Posterior vena cava (tissue), 2 donors: ENCODE results near the gene TLCD3B. TPM values are rescaled to one million over a fixed set of nuclear protein-coding genes. Genes with fewer than 3 reads are reported as not detected.
"Not testable (repeated sequence)": the region's sequence is repeated elsewhere in the genome, so short reads cannot be mapped to it uniquely, and the experiment has no call there.

ENCODE experiments used
- DNase-seq: peaks from one replicate; pipeline ENCODE4 v3.0.0-alpha.2; 2020; ENCODE audit warnings: low spot score
- intact Hi-C, 2 donors: fragments of 100-400 bp; cut with DNase I; formaldehyde crosslinking; loops; one replicate each; pipeline versions ENCODE4 v1.14.1 to v1.14.2; 2022 to 2023
- total RNA-seq, 2 donors: library from RNA; stranded (reverse); fragmentation: NEBNext Ultra II Directional; extraction: Animal tissue kit (Norgen Biotek cat#: 25700); gene quantifications; one replicate each; pipeline ENCODE4 v1.2.1, GENCODE V29; 2021
- donor health status: DM: yes; HTN: yes; CAD: no.
- donor health status: DM: yes; HTN: yes; CAD: no.

TLCD3B gene
- total RNA-seq, 2 donors from 2014 or later = not detected

DNA sequence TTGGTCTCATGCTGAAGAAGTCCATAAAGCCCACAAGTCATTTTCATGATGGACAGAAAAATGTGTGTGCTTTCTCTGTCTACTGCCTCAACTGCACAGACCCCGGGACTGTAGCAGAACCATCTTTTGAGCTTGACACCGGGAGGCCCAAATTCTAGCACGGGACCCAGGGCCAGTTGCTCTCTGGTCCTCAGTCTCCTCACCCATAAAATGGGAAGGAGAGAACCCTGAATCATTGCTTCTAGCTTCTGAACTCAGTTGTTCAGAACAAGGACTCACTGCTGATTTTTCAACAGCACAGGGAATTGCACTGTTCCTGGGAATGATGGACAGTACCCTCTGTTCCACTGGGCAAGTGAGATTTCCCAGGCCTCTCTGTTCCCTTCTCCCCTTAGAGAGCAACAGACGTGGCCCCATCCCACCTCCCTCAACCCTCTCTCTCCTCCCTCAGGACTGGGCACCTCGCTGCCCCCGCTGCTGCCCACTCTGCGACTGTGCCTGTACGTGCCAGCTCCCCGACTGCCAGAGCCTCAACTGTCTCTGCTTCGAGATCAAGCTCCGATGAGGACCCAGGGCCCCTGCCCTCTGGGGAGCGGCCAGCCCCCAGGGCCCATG, 32.3 kb upstream of the TLCD3B start:
- intact Hi-C loops = no loop called here
- no peak for DNase-seq

DNA sequence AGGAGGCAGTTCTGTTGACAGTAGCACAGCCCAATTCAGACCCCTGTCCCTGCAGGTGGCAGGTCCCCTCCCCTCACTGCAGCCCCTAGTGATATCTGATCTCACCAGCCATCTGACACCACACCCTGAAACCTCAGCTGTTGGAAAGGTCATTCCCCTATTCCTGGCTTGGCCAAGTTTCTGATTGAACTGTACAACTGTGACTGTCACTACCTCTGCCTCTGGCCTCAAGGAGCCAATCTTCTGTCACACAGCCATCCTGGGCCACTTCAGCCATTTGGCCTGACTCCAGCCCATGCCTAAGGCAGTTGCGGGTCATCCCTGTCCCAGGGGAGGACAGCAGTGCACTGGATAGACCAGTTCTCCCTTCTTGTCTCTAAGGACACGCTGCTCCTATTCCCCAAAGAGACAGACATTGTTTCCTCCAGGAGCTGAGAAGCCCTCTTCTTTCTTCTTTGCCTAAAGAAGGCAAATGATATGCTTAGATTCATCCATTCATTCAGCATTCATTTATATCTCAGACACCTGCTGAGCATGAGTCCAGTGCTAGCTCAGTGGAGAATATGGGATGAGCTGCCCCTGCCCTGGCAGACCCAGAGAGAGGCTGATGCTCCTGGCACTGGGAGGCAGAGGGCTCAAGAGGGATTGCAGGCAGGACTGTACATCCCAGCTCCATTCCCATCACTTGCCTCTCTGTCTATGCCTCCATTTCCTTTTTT, 29.9 kb upstream of the TLCD3B start:
- intact Hi-C loops = no loop called here
- no peak for DNase-seq

DNA sequence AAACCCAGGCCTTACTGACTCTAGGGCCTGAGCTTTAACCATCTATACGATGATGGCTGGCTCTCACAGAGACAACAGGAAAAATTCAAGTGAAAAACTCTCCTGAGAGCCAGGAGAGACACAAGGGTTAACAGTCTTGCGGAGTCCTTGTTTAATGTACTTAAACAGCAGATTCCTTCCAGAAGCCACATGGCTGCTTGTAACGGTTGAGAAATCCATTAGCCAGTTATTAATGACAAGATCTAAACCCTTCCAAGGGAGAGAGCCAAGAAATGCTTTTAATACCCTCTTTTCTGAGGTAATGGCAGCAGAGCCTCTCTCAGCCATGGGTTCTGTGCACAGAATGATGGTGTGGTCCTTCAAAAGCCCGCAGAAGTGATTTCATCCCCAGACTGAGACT, 29.3 kb upstream of the TLCD3B start:
- DNase-seq = no peak
- intact Hi-C loops = no loop called here

DNA sequence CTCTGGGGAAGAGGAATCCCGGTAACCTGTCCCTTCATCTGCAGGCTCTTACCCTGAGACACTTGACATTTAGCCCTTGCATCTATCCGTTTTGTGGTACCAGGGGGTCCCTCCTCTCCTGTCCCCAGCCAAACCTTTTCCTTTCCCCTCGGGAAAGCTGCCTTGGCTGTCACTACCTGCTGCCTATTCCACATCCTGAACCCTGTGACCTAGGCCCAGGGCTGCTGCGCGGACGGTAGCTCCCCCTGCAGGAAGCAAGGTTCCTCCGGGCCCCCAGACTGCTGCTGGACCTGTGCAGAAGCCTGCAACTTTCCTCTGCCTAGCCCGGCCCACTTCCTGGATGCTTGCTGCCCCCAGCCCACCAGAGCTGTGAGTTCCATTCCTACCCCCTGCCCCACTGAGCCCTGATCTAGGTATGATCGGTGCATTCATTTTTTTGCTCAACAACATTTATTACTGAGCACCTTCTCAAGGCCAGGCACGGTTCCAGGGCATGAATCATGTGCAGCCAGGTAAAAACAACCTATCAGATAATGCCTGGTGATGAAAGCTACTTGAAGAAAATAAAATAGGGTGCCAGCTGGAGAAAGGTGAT, 24.0 kb upstream of the TLCD3B start:
- no peak for DNase-seq
- intact Hi-C loops = no loop called here

DNA sequence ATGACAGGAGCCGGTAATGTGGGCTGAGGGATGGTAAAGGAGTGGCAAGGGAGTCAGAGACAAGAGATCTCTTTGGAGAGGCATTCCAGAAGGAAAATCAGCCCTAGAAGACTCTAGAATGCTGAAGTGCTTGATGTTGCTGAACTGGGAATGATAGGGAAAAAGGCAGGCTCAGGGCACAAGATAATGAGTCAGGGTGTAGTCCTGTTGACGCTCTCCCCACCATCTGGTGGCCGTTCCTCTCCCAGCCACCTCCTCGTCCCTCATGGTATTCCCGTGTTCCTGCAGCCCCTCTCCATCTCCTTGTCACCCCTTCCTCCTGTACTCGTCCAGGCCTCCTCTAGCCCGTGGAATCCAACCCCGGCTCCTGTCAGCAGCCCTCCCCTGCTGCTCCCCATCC, 23.4 kb upstream of the TLCD3B start:
- intact Hi-C loops = no loop called here
- no peak for DNase-seq

DNA sequence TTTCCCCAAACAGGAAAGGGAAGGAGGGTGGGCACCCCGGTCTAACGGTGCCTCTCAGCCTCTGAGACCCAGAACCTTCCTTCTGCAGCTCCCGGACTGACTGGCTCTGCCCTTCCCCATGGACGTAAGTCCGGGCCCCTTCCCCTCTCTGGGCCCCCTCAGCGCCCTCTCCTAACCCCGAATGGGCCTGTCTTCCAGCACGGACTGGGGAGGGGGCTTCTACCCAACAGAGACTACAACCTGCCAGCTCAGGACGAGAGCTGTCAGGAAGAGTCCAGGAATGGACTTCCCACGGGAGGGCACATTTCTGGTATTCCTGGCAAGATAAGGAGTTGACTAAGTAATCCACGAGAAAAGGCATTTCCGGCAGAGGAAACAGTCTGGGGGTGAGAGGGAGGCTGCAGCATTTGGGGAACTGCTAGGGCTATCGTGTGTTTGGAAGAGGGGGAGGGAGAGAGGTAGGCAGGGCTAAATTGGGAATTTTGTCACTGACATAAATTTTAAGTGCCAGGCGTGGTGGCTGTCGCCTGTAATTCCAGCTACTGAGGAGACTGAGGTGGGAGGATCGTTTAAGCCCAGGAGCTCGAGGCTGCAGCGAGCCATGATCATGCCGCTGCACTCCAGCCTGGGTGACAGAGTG, 22.4 kb upstream of the TLCD3B start:
- intact Hi-C loops = no loop called here
- no peak for DNase-seq

DNA sequence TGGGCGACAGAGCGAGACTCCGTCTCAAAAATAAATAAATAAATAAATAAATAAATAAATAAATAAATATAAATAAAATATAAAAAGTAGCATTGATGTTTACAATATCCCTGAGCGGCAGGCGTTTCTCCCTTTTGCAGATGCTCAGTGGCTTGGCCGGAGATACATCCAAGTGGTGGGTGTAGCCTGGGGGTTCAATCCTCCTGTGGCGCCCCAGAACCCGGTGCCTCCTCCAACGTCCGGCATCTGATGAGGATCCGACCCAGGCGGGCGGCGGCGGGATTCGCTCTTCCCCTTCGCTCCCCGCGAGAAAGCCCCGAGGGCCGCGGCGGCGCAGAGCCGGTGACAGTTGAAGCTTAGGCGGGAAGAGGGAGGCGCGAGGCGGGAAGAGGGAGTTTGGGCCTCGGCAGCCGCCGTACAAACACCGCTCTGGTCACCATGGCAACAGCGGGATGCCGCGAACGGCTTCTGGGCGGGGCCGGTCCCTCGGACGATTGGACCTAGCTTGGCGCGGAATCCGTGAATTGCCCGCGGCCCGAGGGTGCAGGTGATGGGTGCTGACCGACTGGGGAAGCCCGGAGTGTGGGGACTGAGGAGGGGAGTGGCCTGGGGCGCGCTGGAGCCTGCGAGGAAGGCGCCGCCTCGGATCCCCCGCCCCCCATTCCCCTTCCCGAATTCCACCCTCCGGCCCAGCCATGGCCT, 21.8 kb upstream of the TLCD3B start:
- peak; percentile 99 for DNase-seq
- intact Hi-C loops = no loop called here

DNA sequence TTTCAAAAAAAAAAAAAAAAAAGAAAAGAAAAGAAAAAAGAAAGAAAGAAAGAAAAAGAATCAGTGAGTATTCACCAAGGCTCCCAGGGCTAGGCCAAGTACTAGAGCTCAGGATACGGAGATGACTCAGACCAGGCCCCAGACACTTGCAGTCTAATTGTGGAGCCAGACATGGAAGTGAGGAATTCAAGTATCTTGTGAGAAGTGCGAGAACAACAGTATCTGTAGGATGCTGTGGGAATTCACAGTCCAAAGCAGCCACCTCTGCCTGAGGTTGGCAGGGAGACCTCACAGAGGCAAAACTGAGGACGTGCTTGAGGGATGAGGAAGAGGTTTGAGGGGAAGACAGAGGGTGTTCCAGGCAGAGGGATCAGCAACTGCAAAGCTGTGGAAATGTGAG, 20.4 kb upstream of the TLCD3B start:
- intact Hi-C loops = no loop called here

DNA sequence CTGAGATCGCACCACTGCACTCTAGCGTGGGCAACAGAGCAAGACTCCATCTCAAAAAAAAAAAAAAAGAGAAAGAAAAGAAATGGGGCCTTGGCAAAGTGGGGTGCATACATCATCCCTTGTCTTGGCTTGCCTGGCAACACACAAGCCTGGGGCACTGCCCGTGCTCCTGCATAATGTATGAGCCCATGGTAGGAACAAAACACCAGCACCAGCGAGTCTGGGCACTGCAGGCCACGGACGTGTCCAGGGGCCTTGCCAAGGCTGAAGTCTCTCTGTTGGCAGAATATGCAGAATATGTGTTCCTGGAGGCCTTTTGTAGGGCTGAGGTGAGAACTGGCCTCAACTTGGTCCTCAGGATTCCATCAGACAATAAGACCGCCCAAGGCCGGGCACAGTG, 18.8 kb upstream of the TLCD3B start:
- intact Hi-C loops = no loop called here
- peak; percentile 67 for DNase-seq

More for the DNA sequence above, 20.4 kb upstream of the TLCD3B start:
- no peak for DNase-seq

DNA sequence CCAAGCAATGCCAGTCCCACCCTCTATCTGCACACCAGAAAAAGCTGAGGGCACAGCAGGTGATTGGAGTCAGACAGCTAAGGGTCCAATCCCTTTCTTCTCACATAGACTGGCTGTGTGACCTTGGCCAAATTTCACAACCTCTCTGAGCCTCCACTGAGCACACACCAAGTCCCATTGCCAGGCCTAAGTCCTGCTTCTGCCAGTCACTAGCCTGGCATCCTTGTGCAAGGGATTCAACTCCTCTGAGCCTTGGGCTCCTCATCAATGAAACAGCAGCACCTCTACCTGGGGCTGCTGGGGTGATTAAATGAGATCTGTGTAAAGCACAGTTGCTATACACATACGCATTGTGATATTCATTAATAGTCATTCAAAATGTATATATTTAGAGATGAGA, 15.5 kb upstream of the TLCD3B start:
- DNase-seq = no peak
- intact Hi-C loops = no loop called here

DNA sequence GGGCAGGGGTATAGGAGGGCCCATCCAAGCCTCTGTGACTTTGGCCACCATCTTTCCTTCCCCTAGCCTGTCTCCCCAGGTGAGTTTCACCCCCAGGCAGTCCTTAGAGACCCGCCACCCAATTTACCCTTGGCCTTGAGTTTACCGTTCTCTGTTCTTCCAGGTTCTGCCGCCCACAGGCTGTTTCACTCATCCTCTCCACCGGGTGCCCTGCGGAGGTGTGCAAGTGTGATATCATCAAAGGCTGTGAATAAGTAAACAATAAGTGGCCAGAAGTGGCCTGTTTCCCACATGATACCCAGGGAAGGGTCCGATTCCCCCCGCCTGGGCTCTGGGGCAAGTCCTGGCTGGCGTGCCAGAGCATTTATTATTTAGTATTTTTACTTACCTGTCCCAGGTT, 15.1 kb upstream of the TLCD3B start:
- no peak for DNase-seq
- intact Hi-C loops = no loop called here

DNA sequence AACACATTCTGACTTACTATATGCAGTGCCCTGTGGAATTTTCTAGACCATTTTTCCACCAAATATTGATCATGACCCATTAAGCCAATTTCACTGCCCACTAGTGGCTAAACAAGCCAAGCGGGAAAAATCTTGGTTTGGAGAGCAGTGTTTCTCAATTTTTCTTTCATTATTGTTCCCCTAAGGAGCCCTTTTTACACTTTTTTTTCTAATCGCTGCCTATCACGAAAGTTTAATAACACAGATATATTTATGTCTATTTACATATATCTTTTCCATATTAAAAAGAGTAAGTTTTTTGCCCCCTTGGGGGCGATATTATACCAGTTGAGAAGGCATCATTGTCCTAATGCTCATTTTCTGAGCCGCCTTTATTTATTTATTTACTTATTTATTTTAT, 10.8 kb upstream of the TLCD3B start:
- intact Hi-C loops = no loop called here
- DNase-seq = no peak

DNA sequence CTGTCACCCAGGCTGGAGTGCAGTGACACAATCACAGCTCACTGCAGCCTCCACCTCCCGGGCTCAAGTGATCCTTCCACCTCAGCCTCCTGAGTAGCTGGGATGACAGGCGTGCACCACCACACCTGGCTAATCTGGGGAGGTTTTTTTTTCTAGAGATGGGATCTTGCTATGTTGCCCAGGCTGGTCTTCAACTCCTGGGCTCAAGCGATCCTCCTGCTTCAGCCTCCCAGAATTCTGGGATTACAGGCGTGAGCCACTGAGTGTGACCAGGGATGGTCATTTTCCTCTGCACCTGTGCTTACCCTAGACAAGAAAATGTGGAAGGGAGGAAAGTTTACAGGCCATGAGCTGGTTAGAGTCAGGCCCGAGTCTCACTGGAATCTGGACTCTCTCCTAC, 9.6 kb upstream of the TLCD3B start:
- DNase-seq, intact Hi-C loops: not testable (repeated sequence)

DNA sequence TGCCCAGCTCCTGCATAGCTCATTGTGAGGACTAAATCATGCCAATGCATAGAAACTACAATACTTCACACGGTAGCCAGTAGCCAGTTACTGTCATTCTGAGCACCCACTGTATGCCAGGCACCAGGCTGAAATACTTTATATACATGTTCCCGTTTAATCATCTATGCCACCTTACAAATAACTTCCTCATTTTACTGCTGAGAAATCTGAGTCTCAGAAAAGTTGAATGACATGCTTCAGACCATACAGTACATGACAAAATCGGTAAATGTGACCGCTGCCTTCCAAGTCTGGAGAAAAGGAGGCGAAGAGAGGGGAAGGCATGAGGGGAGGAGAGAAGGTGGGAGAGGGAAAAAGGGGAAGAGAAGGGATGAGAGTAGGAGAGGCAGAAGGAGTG, 9.2 kb upstream of the TLCD3B start:
- intact Hi-C loops = no loop called here
- no peak for DNase-seq

DNA sequence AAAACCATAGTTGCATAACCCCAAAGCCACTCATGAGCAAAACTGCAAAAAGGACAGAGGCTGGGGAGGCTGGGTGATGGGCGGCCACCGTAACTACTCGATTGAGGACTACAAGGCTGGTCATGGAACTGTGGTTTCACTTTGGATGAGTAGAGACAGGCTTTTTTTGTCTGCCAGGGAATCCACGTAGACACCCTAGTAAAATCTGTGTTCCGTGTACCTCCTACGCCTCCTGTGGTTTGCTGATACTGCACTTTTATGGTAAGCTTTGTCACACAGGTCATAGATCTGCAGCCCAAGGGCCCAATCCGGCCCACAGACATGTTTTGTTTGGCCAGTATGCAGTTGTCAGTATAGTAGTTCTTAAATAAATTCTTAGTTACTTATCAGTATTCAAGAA, 2.2 kb upstream of the TLCD3B start:
- intact Hi-C loops = no loop called here
- no peak for DNase-seq

DNA sequence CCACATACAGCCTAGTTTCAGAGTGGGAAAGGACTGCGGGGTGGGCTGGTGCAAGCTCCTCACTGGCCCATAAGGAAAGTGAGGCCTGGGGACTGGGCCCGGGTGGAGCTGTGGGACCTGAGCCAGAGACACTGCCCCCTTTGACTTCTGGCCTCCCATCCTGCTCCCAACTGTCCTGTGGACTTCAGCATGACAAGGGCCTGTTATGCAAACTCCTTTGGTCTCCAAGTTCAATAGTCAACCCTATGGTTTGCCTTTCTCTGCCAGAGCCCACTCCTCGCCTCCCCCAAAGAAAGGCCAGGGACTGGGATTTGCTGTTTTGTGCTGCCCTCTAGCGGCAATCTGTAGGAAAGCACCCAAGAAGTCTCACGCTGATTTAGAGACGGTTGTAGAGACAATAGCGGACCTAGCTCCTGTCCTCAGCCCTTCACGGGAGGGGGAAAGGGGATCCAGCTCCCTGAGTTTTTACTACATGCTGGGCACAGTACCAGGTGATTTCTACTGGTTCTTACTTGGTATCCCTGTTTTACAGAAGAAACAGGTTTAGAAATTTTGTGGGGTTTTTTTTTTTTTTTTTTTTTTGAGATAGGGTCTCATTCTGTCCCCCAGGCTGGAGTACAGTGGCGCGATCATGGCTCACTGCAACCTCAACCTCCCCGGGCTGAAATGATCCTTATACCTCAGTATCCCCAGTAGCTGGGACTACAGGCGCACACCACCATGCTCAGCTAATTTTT, 1.2 kb upstream of the TLCD3B start:
- DNase-seq = no peak
- intact Hi-C loops = no loop called here

DNA sequence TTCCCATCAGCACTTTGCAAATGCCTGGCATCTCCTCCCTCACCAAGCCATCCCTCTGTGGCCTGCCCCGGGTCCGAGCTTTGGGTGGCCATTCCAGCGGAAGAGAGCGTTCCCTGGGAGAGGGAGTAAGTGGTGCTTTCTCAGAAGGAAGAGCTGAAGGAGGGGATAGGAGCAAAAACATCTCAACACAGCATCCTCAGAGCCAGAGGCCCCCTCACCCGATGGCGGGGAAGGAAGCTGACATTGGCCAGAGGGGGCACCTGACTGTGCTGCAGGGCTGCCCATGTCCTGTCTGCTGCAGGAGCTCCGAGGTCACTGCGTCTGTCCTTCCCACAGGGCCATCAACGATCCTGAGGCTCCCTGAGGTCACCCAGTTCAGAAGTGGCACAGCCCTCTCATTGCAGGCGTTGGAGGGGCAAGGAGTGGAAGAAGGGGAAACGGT, 427 bp upstream of the TLCD3B start:
- intact Hi-C loops = no loop called here

DNA sequence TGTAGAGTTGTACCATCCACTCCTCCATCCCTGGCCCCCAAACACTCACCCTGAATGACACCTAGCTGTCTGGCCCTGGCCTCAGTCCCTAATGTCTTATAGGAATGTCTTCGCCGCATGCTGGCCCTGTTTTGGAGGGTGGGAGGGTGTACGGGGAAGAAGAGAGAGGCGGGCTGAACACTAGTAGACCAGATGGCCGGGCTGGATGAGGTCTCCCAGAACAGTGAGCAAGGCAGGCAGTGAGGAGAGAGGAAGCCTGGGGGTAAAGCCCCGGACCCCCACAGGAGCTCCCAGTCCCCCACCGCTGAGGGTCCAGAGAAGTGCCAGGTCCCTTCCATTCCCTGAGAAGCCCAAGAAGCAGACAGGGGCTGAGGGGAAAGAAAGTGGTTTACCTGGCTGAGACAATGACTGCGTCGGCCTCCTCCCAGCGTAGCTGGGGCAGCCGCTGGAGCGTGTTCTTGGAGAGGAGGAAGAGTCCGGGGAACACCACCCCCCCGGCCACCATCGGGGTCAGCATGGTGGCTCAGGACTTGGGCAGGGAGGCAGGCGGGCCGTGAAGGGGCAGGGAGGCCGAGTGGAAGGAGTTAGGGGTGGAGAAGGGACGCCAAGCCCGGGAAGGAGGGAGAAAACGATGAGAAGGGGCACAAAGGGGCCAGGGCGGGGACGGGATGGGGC, 923 bp downstream of the TLCD3B start:
- intact Hi-C loops = no loop called here
- DNase-seq = no peak

More for the DNA sequence above, 427 bp upstream of the TLCD3B start:
- DNase-seq = no peak
